GM12875 (cell line): ENCODE data around the gene GPC2.

ENCODE experiments used
- H3K4me3 ChIP-seq: one replicate; pipeline ENCODE4 v1.5.1; 2011; ENCODE audit warnings: low read depth, low read length, control low read depth
- TF ChIP-seq, protein P1 (sequence below): IDR thresholded peaks from 2 replicates; pipeline ENCODE4 v1.5.1; 2011; ENCODE audit warnings: low read depth, mild to moderate bottlenecking, control low read depth, inconsistent platforms, low read length, moderate library complexity, borderline replicate concordance; ENCODE audit not compliant: insufficient read depth

The GPC2 gene

DNA sequence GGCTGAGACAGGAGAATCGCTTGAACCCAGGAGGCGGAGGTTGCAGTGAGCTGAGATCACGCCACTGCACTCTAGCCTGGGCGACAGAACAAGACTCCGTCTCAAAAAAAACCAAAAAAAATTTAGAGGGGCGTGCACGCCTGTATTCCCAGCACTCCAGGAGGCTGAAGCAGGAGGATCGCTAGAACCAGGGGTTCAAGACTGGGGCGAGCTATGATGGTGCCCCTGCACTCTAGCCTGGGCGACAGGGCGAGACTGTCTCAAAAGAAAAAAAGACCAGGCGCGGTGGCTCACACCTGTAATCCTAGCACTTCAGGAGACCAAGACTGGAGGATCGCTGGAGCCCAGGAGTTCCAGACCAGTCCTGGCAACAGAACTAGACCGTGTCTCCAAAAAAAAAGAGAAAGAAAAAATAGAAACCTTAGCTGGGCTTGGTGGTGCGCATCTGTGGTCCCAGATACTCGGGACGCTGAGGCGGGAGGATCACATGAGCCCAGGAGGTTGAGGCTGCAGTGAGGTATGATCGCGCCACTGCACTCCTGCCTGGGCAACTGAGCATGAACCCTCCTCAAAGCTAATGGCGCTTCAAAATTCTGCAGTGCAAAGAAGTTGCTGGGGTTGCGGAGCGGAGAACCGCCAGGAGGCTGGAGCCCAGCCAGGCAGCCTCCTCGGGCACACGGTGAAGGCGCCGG is 50.8 kb downstream of the GPC2 start:
- peak overlapping the region; percentile 87 for H3K4me3 ChIP-seq
- TF ChIP-seq, protein P1, sequence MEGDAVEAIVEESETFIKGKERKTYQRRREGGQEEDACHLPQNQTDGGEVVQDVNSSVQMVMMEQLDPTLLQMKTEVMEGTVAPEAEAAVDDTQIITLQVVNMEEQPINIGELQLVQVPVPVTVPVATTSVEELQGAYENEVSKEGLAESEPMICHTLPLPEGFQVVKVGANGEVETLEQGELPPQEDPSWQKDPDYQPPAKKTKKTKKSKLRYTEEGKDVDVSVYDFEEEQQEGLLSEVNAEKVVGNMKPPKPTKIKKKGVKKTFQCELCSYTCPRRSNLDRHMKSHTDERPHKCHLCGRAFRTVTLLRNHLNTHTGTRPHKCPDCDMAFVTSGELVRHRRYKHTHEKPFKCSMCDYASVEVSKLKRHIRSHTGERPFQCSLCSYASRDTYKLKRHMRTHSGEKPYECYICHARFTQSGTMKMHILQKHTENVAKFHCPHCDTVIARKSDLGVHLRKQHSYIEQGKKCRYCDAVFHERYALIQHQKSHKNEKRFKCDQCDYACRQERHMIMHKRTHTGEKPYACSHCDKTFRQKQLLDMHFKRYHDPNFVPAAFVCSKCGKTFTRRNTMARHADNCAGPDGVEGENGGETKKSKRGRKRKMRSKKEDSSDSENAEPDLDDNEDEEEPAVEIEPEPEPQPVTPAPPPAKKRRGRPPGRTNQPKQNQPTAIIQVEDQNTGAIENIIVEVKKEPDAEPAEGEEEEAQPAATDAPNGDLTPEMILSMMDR = no peak

DNA sequence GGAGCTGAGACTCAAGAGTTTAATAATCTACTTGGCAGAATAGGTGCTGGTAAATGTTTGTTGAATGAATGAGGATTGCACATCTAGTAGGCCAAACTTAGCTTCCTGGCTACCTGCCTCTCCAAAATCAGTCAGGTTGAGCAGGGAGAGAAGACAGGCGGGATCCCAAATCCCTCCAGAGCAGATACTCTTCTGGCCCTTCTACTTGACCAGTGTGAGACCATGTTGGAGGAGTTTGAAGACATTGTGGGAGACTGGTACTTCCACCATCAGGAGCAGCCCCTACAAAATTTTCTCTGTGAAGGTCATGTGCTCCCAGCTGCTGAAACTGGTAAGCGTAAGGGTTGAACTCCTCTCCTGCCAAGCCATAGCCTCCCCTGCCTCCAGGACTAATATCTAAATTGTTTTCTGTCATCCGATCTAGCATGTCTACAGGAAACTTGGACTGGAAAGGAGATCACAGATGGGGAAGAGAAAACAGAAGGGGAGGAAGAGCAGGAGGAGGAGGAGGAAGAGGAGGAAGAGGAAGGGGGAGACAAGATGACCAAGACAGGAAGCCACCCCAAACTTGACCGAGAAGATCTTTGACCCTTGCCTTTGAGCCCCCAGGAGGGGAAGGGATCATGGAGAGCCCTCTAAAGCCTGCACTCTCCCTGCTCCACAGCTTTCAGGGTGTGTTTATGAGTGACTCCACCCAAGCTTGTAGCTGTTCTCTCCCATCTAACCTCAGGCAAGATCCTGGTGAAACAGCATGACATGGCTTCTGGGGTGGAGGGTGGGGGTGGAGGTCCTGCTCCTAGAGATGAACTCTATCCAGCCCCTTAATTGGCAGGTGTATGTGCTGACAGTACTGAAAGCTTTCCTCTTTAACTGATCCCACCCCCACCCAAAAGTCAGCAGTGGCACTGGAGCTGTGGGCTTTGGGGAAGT is 52.6 kb downstream of the GPC2 start:
- TF ChIP-seq, protein P1 = no peak
- H3K4me3 ChIP-seq = no peak overlapping the region

DNA sequence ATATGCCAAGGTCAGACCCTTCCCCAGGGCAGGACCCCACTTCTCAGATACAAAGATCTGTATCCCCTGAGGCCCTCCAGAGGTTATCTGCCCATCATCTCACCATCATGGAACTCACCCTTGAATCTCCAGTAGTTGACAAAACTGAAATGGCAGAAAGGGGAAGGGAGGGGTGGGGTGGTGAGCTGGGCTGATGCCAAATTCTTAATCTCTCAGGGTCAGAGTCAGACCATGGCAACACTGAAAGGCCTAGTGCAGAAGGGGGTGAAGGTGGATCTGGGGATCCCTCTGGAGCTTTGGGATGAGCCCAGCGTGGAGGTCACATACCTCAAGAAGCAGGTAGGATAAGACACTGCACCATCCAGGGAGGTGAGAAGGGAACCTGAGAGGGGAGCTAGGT is 54.6 kb downstream of the GPC2 start:
- TF ChIP-seq, protein P1 = no peak
- no peak overlapping the region for H3K4me3 ChIP-seq

DNA sequence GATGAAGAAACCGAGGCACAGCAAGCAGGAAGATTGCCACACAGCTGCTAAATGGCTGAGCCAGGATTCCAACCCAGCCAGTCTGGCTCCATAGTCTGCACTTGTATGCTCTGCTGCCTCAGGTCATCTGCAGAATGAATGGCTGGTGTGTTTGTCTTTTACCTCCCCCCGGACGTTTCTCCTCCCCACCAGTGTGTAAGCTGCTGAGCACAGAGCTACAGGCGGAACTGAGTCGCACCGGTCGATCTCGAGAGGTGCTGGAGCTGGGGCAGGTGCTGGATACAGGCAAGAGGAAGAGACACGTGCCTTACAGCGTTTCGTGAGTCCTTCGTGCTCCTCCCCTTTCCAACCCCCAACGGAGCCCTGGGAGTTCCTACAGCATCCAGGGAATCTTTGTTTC is 55.1 kb downstream of the GPC2 start:
- TF ChIP-seq, protein P1 = no peak
- H3K4me3 ChIP-seq = no peak overlapping the region

DNA sequence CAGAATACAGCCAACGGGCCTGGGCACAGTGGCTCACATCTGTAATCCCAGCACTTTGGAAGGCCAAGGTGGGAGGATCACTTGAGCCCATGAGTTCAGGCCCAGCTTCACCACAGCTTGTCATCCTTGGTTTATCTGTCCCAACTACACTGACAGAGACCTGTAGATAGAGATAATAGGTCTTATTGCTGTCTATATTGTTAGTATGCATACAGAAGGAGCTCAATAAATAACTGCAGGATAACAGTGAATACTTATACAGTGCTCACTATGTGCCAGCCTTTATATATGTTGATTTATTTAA is 56.5 kb downstream of the GPC2 start:
- TF ChIP-seq, protein P1 = no peak
- H3K4me3 ChIP-seq = no peak overlapping the region

DNA sequence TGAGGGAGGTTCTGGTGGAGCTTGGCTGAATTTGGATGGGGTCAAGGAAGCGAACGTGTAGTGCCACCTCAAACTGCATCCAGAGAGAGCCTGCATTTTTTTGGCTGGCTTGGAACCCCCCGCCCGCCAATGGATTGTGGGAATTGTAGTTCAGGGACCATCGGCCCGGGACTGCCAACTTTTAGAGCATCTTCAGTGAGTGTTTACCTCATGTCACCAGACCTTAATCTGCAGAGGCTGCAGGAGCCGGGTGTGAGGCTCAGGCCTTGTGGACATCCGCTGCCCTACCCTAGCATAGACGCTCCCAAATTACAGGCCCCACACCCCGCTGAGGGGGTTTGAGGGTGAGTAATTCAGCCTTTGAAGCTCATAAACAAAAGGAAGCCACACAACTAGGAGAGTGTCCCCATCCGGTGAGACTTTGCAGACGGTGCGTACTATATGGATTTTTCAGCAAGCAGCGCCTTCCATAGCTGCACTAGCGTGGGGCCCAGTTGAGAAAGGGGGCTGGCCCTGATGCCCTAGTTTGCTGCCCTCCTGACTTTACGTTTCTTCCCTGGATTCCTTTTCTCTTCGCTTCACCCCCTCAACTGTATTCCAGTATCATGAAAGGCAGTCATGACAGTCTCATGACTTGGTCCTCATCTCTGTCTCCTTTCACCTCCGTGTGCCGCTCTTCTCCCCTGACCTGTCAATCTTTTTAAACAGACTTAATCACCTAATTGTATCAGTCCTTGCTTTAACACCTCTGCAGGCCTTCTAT is 57.0 kb downstream of the GPC2 start:
- TF ChIP-seq, protein P1 = no peak
- H3K4me3 ChIP-seq = peak overlapping the region; percentile 69
